Liver (tissue), 9 donors: ENCODE results near the gene HERPUD2. TPM values are rescaled to one million over a fixed set of nuclear protein-coding genes. Genes with fewer than 3 reads are reported as not detected.

Experiments used
- DNase-seq: peaks from one replicate; pipeline ENCODE4 v3.0.0-alpha.2; 2017; ENCODE audit warnings: low spot score
- H3K27ac ChIP-seq, 2 donors: one replicate each; pipeline ENCODE4 v1.7.0; 2013; ENCODE audit warnings: inconsistent platforms in 2 of 2, low read length in 2 of 2, control low read depth in 1 of 2, low read depth in 1 of 2, mild to moderate bottlenecking in 1 of 2
- H3K27me3 ChIP-seq, 4 donors: one replicate each; pipeline versions ENCODE4 v1.6.1 to v1.7.0; 2013; ENCODE audit warnings: low read length in 3 of 4, inconsistent platforms in 1 of 4, mild to moderate bottlenecking in 1 of 4, moderate library complexity in 1 of 4; ENCODE audit not compliant: control insufficient read depth in 4 of 4, insufficient read depth in 4 of 4
- H3K36me3 ChIP-seq, 4 donors: one replicate each; pipeline versions ENCODE4 v1.6.1 to v1.7.0; 2013; ENCODE audit warnings: low read length in 3 of 4, mild to moderate bottlenecking in 3 of 4, low read depth in 1 of 4, moderate library complexity in 1 of 4; ENCODE audit not compliant: control insufficient read depth in 4 of 4, insufficient read depth in 3 of 4
- H3K4me1 ChIP-seq, 4 donors: one replicate each; pipeline versions ENCODE4 v1.6.1 to v1.7.0; 2013; ENCODE audit warnings: low read length in 3 of 4, mild to moderate bottlenecking in 3 of 4, moderate library complexity in 1 of 4; ENCODE audit not compliant: control insufficient read depth in 4 of 4, insufficient read depth in 4 of 4
- H3K4me3 ChIP-seq, 3 donors: one replicate each; pipeline versions ENCODE4 v1.6.1 to v1.7.0; 2013; ENCODE audit warnings: low read length in 3 of 3, control low read depth in 1 of 3, low read depth in 1 of 3, mild to moderate bottlenecking in 1 of 3
- H3K9ac ChIP-seq, 2 donors: one replicate each; pipeline ENCODE4 v1.7.0; 2013; ENCODE audit warnings: low read length in 2 of 2, mild to moderate bottlenecking in 2 of 2, moderate library complexity in 2 of 2, control low read depth in 1 of 2, low read depth in 1 of 2
- H3K9me3 ChIP-seq, 4 donors: one replicate each; pipeline versions ENCODE4 v1.6.1 to v1.7.0; 2013; ENCODE audit warnings: low read length in 3 of 4; ENCODE audit not compliant: control insufficient read depth in 4 of 4
- ATF3 ChIP-seq: IDR thresholded peaks from 2 replicates; pipeline ENCODE4 v1.6.1; 2016; ENCODE audit warnings: antibody characterized with exemption
- CTCF ChIP-seq: fragments of 150-350 bp; IDR thresholded peaks from 2 replicates; pipeline ENCODE4 v1.5.1; 2017; ENCODE audit warnings: improper control_type of control experiment, low read depth, low read length; ENCODE audit not compliant: missing input control
- FOXA1 ChIP-seq: IDR thresholded peaks from 2 replicates; pipeline ENCODE4 v1.6.1; 2016; ENCODE audit warnings: antibody characterized with exemption
- JUND ChIP-seq, 2 donors: IDR thresholded peaks; 2 replicates each; pipeline ENCODE4 v1.6.1; 2016; ENCODE audit warnings: antibody characterized with exemption in 2 of 2
- MAX ChIP-seq: IDR thresholded peaks from 2 replicates; pipeline ENCODE4 v1.6.1; 2016; ENCODE audit warnings: antibody characterized with exemption
- NR2F2 ChIP-seq: IDR thresholded peaks from 2 replicates; pipeline ENCODE4 v1.6.1; 2016; ENCODE audit warnings: antibody characterized with exemption
- RAD21 ChIP-seq, 2 donors: IDR thresholded peaks; 2 replicates each; pipeline ENCODE4 v1.6.1; 2016; ENCODE audit warnings: antibody characterized with exemption in 2 of 2, mild to moderate bottlenecking in 2 of 2
- REST ChIP-seq: IDR thresholded peaks from 2 replicates; pipeline ENCODE4 v1.6.1; 2016; ENCODE audit warnings: antibody characterized with exemption, mild to moderate bottlenecking
- TAF1 ChIP-seq: conservative IDR thresholded peaks from 2 replicates; pipeline ENCODE4 v1.6.1; 2016; ENCODE audit warnings: antibody characterized with exemption, mild to moderate bottlenecking
- YY1 ChIP-seq: IDR thresholded peaks from 2 replicates; pipeline ENCODE4 v1.6.1; 2016; ENCODE audit warnings: antibody characterized with exemption, mild to moderate bottlenecking
- ZBTB33 ChIP-seq: IDR thresholded peaks from 2 replicates; pipeline ENCODE4 v1.6.1; 2016; ENCODE audit warnings: antibody characterized with exemption
- WGBS: extraction: QIAGEN DNeasy Blood & Tissue Kit; methylation state at CpG from one replicate; pipeline ENCODE4 v1.1.7; 2013; 5-methylcytosine and 5-hydroxymethylcytosine counted together
- polyA plus RNA-seq, 2 donors: library from polyadenylated mRNA; stranded (reverse) in 1 of 2; unstranded in 1 of 2; fragments of 200-250 nt in 1 of 2; fragments of >200 nt in 1 of 2; fragmentation: Nextera tagmentation in 1 of 2; extraction: Ambion mirVana in 1 of 2; gene quantifications; one replicate each; pipeline versions ENCODE4 v1.2.1 to v1.2.3, GENCODE V29; 2013 to 2015
- total RNA-seq, 2 donors: library from RNA; depleted of rRNA; stranded (reverse); fragments of >200 nt; gene quantifications; one replicate each; pipeline ENCODE4 v1.2.3, GENCODE V29; 2014
- donor health status: healthy.
- donor health status: healthy.
- donor health status: healthy.
- donor health status: healthy.
- donor health status: healthy.

Gene HERPUD2
- total and polyA plus RNA-seq, 4 donors, result 9.7 to 22.0 (median 13.7) TPM

- no peak for DNase-seq
- H3K9ac ChIP-seq, result no peak overlapping the region
- H3K4me1 ChIP-seq, result no peaks in the 10 kb centered on the region
- TF ChIP-seq RAD21 (IDR thresholded peaks at IDR 0.05), result no peak
- no peaks in the 10 kb centered on the region for H3K27me3 ChIP-seq
- H3K36me3 ChIP-seq, result no peaks in the 10 kb centered on the region
- 87% methylated on average over 6 of the region's 6 CpGs for WGBS
- H3K9me3 ChIP-seq, result no peaks in the 10 kb centered on the region
- no peak overlapping the region for H3K4me3 ChIP-seq
- no peak overlapping the region for H3K27ac ChIP-seq
Observed at GRCh38 chr7:35717516-35717915, 22.6 kb upstream of the HERPUD2 start.

- WGBS, result 71% methylated on average over 1 of the region's 1 CpG
- H3K9me3 ChIP-seq, result no peaks in the 10 kb centered on the region
- H3K4me1 ChIP-seq, result no peaks in the 10 kb centered on the region
- no peaks in the 10 kb centered on the region for H3K27me3 ChIP-seq
- DNase-seq, result no peak
- no peak overlapping the region for H3K4me3 ChIP-seq
- H3K36me3 ChIP-seq, result no peaks in the 10 kb centered on the region
- no peak for TF ChIP-seq MAX
- TF ChIP-seq REST, result no peak
- no peak for TF ChIP-seq JUND (IDR thresholded peaks at IDR 0.05)
- no peak for TF ChIP-seq FOXA1
- no peak for TF ChIP-seq YY1
- TF ChIP-seq TAF1, result no peak
- TF ChIP-seq ATF3, result no peak
- no peak for TF ChIP-seq CTCF
- TF ChIP-seq NR2F2, result no peak
- no peak for TF ChIP-seq ZBTB33
- no peak overlapping the region for H3K27ac ChIP-seq
- H3K9ac ChIP-seq, result no peak overlapping the region
Observed at GRCh38 chr7:35717013-35717412, 22.1 kb upstream of the HERPUD2 start.
